ENCODE measurements around the gene MS4A14. TPM values are rescaled to one million over a fixed set of nuclear protein-coding genes. Genes with fewer than 3 reads are reported as not detected.
A peak's percentile ranks its signal among the peaks of the same experiment; 100 is the strongest.

The MS4A14 gene
- total and polyA plus RNA-seq, 2 donors (not counting 1 experiment from before 2014, with no cell fraction given): 3.4 to 5.4 TPM

DNA sequence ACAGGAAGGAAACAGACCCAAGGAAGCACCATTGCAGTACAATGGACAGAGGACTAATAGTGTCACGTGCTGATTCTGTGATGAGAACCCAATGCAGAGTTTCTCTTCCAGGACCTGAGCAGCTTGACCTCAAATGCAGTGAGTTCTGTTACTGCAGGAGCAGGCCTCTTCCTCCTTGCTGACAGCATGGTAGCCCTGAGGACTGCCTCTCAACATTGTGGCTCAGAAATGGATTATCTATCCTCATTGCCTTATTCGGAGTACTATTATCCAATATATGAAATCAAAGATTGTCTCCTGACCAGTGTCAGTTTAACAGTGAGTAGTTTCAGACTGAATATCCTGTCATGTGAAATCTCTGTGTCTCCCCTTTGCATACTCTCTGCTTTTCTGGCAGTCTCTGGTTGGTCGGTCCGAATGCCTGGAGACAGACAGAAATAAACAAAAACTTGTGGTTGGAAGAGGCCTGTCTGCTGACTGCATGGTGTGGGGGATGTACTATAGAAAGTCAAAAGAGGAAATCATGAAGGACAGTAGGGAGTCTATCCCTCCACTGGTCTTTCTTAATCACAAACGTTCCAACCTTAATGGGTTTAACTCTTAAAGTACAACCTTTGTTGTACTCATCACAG is 6.9 kb upstream of the MS4A14 start:
- WGBS (ENCODE audit: insufficient coverage): 31% methylated on average over 1 of the region's 5 CpGs
- Histone ChIP-seq H3K27ac (ENCODE audit: low read length in 2 of 2) (peak overlapping the region; percentile 82 to 96), H3K9ac (ENCODE audit: low read length) (peak overlapping the region; percentile 46), H3K4me1 (ENCODE audit: control insufficient read depth in 2 of 2, insufficient read depth in 2 of 2, low read length in 2 of 2) (peaks cover 34 to 36% of the 10 kb centered on the region in 2 donors), H4K20me1 (ENCODE audit: control insufficient read depth, insufficient read depth, low read length, poor library complexity, severe bottlenecking) (no peaks in the 10 kb centered on the region), H3K4me2 (replicated peaks; ENCODE audit: low read depth, low read length, poor library complexity, severe bottlenecking) (peak overlapping the region; percentile 52), H3K79me2 (ENCODE audit: control insufficient read depth, insufficient read depth, low read length) (peaks cover 20% of the 10 kb centered on the region), H3K36me3 (replicated peaks in 1 of 2; ENCODE audit: control extremely low read depth in 1 of 2, control insufficient read depth in 1 of 2, extremely low read depth in 1 of 2, insufficient read depth in 2 of 2, low read length in 1 of 2) (peaks cover 6 to 35% of the 10 kb centered on the region in 2 experiments), H2AFZ (ENCODE audit: insufficient read depth, low read depth, low read length, poor library complexity, severe bottlenecking) (no peak overlapping the region), H3K27me3 (replicated peaks in 1 of 4; ENCODE audit: control extremely low read depth in 1 of 4, control insufficient read depth in 3 of 4, insufficient read depth in 4 of 4, low read length in 3 of 4) (no peaks in the 10 kb centered on the region), H3K9me3 (ENCODE audit: control extremely low read depth in 1 of 3, control insufficient read depth in 2 of 3, insufficient read depth in 1 of 3, low read length in 2 of 3) (peaks cover 0 to 2% (median 0%) of the 10 kb centered on the region in 3 donors), H3K4me3 (ENCODE audit: control extremely low read depth in 1 of 5, extremely low read depth in 1 of 5, insufficient read depth in 1 of 5, low read depth in 2 of 5, low read length in 4 of 5) (peak overlapping the region in 2 of 5 experiments; percentile 2 to 23)
- peak overlapping the region; percentile 93 for H3K27ac Mint-ChIP-seq
- peaks cover 50% of the 10 kb centered on the region for H3K4me1 Mint-ChIP-seq
- intact Hi-C loops (cut with micrococcal nuclease): loop anchor here (1.0 kb wide), 2 partner anchors 11 to 66 kb away; partner anchors contain the start of genes MS4A1 and MS4A7
- H3K4me3 Mint-ChIP-seq: peak overlapping the region; percentile 68
- TF ChIP-seq, protein P1, sequence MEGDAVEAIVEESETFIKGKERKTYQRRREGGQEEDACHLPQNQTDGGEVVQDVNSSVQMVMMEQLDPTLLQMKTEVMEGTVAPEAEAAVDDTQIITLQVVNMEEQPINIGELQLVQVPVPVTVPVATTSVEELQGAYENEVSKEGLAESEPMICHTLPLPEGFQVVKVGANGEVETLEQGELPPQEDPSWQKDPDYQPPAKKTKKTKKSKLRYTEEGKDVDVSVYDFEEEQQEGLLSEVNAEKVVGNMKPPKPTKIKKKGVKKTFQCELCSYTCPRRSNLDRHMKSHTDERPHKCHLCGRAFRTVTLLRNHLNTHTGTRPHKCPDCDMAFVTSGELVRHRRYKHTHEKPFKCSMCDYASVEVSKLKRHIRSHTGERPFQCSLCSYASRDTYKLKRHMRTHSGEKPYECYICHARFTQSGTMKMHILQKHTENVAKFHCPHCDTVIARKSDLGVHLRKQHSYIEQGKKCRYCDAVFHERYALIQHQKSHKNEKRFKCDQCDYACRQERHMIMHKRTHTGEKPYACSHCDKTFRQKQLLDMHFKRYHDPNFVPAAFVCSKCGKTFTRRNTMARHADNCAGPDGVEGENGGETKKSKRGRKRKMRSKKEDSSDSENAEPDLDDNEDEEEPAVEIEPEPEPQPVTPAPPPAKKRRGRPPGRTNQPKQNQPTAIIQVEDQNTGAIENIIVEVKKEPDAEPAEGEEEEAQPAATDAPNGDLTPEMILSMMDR (IDR thresholded peaks at IDR 0.05): no peak
- no peak for TF ChIP-seq EZH2 (IDR thresholded peaks at IDR 0.05; ENCODE audit: borderline replicate concordance, insufficient read depth, low read depth, low read length, poor library complexity, severe bottlenecking)
- ChIA-PET CTCF (interaction anchor here (1.2 kb wide), 1 partner anchor 67 kb away, joined by 3 read pairs; the partner anchor contains the start of gene MS4A1), POLR2A (interaction anchor here (1.1 kb wide), 1 partner anchor 12 kb away, joined by 3 read pairs; no protein-coding TSS in a partner anchor)
- DNase-seq: peak; percentile 90
- H3K27me3 Mint-ChIP-seq: no peaks in the 10 kb centered on the region
- peak; percentile 89 for ATAC-seq (ENCODE audit: low read depth)
- H3K9me3 Mint-ChIP-seq (ENCODE audit: insufficient read depth): peaks cover 3% of the 10 kb centered on the region

DNA sequence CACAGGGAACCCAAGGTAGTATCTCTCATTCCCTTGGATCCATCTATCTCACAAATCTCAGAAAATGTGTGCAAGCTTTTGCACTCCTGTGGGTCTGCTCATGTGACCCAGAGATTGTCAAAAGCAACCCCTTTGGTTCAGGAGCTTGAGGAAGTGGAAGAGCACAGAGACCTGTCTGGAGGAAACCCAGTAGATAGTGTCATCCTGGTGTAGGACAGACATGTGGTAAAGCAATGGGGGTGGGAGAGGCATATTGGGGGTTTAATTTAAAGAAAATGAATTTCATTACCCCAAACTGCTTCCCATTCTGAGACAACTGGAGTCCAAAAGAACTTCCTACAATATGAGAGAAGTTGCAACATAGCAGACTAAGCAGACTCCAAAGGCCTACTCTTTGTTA is 5.8 kb upstream of the MS4A14 start:
- intact Hi-C loops (cut with micrococcal nuclease): no loop called here
- H3K4me3 ChIP-seq (ENCODE audit: control extremely low read depth in 1 of 5, extremely low read depth in 1 of 5, insufficient read depth in 1 of 5, low read depth in 2 of 5, low read length in 4 of 5): peak overlapping the region in 1 of 5 experiments; percentile 15
- peaks cover 53% of the 10 kb centered on the region for H3K4me1 Mint-ChIP-seq
- peaks cover 34 to 39% of the 10 kb centered on the region in 2 donors for H3K4me1 ChIP-seq (ENCODE audit: control insufficient read depth in 2 of 2, insufficient read depth in 2 of 2, low read length in 2 of 2)
- TF ChIP-seq, protein P1 (IDR thresholded peaks at IDR 0.05): no peak
- TF ChIP-seq EZH2 (IDR thresholded peaks at IDR 0.05; ENCODE audit: borderline replicate concordance, insufficient read depth, low read depth, low read length, poor library complexity, severe bottlenecking): no peak
- H3K27me3 ChIP-seq (replicated peaks in 1 of 4; ENCODE audit: control extremely low read depth in 1 of 4, control insufficient read depth in 3 of 4, insufficient read depth in 4 of 4, low read length in 3 of 4): no peaks in the 10 kb centered on the region
- H3K9ac ChIP-seq (ENCODE audit: low read length): peak overlapping the region; percentile 23
- H3K27me3 Mint-ChIP-seq: no peaks in the 10 kb centered on the region
- peaks cover 3% of the 10 kb centered on the region for H3K9me3 Mint-ChIP-seq (ENCODE audit: insufficient read depth)
- H3K4me3 Mint-ChIP-seq: peak overlapping the region; percentile 39
- no peaks in the 10 kb centered on the region for H4K20me1 ChIP-seq (ENCODE audit: control insufficient read depth, insufficient read depth, low read length, poor library complexity, severe bottlenecking)
- ATAC-seq (ENCODE audit: low read depth) (no peak), DNase-seq (peak; percentile 38)
- no peaks in the 10 kb centered on the region for H3K9me3 ChIP-seq (ENCODE audit: control extremely low read depth in 1 of 3, control insufficient read depth in 2 of 3, insufficient read depth in 1 of 3, low read length in 2 of 3)
- H3K27ac ChIP-seq (ENCODE audit: low read length in 2 of 2): peak overlapping the region; percentile 82 to 96
- H2AFZ ChIP-seq (ENCODE audit: insufficient read depth, low read depth, low read length, poor library complexity, severe bottlenecking): no peak overlapping the region
- ChIA-PET POLR2A (interaction anchor here (0.6 to 1.1 kb wide), 3 partner anchors 13 to 698 kb away, joined by 3 to 4 read pairs (median 3); no protein-coding TSS in a partner anchor), CTCF (interaction anchor here (0.9 to 1.0 kb wide), 2 partner anchors 27 to 66 kb away, joined by 3 to 4 read pairs; no protein-coding TSS in a partner anchor)
- H3K27ac Mint-ChIP-seq: peak overlapping the region; percentile 79
- H3K4me2 ChIP-seq (replicated peaks; ENCODE audit: low read depth, low read length, poor library complexity, severe bottlenecking): peak overlapping the region; percentile 52
- H3K36me3 ChIP-seq (replicated peaks in 1 of 2; ENCODE audit: control extremely low read depth in 1 of 2, control insufficient read depth in 1 of 2, extremely low read depth in 1 of 2, insufficient read depth in 2 of 2, low read length in 1 of 2): peaks cover 6 to 26% of the 10 kb centered on the region in 2 experiments
- H3K79me2 ChIP-seq (ENCODE audit: control insufficient read depth, insufficient read depth, low read length): peaks cover 22% of the 10 kb centered on the region
